GM12891 (cell line): ENCODE measurements around the gene STAM.

Experiments used
- POLR2A ChIP-seq: IDR thresholded peaks from 2 replicates; pipeline ENCODE4 v1.6.1; 2011; ENCODE audit warnings: low read depth, low read length, control low read depth
- POLR2AphosphoS5 ChIP-seq: IDR thresholded peaks from 2 replicates; pipeline ENCODE4 v1.6.1; 2011; ENCODE audit warnings: low read depth, low read length, control low read depth
- POU2F2 ChIP-seq: IDR thresholded peaks from 2 replicates; pipeline ENCODE4 v1.6.1; 2011; ENCODE audit warnings: low read depth, mild to moderate bottlenecking, control low read depth, low read length, moderate library complexity
- TAF1 ChIP-seq: IDR thresholded peaks from 2 replicates; pipeline ENCODE4 v1.6.1; 2011; ENCODE audit warnings: low read depth, low read length, control low read depth

GRCh38 chr10:17674566-17674965 is 30.6 kb downstream of the STAM start:
- TF ChIP-seq TAF1, result no peak
- TF ChIP-seq POLR2A, result no peak
- no peak for TF ChIP-seq POLR2AphosphoS5
- TF ChIP-seq POU2F2, result no peak
